Peyer's patch (tissue), 4 donors: ENCODE data around the gene FIGN.

Experiments used
- POLR2A ChIP-seq, 2 donors: fragments of 450-650 bp; IDR thresholded peaks; one replicate each; pipeline ENCODE4 v1.5.1; 2017; ENCODE audit warnings: antibody characterized with exemption in 2 of 2, mild to moderate bottlenecking in 2 of 2, moderate library complexity in 2 of 2
- TF ChIP-seq, protein P1 (sequence below), 6 experiments: fragments of 450-650 bp in 4 of 6; fragments of 200-600 bp in 2 of 6; sonication (generic) in 1 of 6; IDR thresholded peaks; one replicate each; pipeline ENCODE4 v1.5.1; 2017 to 2019; ENCODE audit warnings: antibody characterized with exemption in 6 of 6, mild to moderate bottlenecking in 3 of 6, moderate library complexity in 1 of 6

DNA sequence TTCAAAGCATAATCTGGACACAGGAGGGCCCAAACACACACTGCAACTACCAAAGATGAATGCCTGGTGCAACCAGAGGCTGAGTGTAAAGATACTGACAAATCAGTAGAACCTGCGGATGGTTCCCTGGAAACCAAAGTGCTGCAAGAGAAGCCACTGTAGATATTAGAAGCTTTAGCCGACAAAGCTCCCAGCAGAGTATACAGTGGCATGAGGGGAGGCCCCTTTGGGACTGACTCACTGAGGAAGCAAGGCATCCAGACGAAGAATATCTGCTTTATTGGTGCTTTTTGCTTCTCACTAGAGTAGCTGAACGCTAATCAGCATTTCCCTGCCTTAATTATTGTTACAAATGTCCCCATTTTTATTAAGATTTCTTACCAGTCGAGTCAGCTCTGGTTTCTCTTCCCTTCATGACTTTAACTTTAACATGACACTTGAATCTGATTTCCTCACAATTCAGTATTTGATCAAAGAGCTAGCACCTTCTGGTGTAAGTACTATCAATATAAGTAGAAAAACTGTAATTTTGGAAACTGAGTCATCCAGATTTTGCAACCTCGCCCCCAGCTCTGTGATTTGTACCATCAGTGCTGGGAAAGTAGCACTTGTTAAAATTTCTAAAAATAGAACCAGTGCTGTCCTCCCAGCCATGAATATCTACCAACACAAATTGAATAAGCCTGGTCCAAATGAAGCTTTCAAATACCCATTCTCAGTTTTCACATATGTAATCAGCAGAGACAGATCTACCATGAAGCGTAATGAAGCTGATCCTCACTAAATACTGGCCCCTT lies 34.2 kb downstream of the FIGN start:
- TF ChIP-seq, protein P1, sequence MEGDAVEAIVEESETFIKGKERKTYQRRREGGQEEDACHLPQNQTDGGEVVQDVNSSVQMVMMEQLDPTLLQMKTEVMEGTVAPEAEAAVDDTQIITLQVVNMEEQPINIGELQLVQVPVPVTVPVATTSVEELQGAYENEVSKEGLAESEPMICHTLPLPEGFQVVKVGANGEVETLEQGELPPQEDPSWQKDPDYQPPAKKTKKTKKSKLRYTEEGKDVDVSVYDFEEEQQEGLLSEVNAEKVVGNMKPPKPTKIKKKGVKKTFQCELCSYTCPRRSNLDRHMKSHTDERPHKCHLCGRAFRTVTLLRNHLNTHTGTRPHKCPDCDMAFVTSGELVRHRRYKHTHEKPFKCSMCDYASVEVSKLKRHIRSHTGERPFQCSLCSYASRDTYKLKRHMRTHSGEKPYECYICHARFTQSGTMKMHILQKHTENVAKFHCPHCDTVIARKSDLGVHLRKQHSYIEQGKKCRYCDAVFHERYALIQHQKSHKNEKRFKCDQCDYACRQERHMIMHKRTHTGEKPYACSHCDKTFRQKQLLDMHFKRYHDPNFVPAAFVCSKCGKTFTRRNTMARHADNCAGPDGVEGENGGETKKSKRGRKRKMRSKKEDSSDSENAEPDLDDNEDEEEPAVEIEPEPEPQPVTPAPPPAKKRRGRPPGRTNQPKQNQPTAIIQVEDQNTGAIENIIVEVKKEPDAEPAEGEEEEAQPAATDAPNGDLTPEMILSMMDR (IDR thresholded peaks at IDR 0.05), result no peak
- no peak for TF ChIP-seq POLR2A (IDR thresholded peaks at IDR 0.05)
